Stimulated activated CD8-positive, alpha-beta memory T cell treated with anti-CD3 and anti-CD28 coated beads, Interleukin-15, amount 100 ng/mL, for 24 hours (primary cell): ENCODE data around the gene HSPA1L.

Experiments used
- DNase-seq: peaks from one replicate; pipeline ENCODE4 v3.0.0-alpha.2; 2020; ENCODE audit warnings: low read depth

The HSPA1L gene

DNA sequence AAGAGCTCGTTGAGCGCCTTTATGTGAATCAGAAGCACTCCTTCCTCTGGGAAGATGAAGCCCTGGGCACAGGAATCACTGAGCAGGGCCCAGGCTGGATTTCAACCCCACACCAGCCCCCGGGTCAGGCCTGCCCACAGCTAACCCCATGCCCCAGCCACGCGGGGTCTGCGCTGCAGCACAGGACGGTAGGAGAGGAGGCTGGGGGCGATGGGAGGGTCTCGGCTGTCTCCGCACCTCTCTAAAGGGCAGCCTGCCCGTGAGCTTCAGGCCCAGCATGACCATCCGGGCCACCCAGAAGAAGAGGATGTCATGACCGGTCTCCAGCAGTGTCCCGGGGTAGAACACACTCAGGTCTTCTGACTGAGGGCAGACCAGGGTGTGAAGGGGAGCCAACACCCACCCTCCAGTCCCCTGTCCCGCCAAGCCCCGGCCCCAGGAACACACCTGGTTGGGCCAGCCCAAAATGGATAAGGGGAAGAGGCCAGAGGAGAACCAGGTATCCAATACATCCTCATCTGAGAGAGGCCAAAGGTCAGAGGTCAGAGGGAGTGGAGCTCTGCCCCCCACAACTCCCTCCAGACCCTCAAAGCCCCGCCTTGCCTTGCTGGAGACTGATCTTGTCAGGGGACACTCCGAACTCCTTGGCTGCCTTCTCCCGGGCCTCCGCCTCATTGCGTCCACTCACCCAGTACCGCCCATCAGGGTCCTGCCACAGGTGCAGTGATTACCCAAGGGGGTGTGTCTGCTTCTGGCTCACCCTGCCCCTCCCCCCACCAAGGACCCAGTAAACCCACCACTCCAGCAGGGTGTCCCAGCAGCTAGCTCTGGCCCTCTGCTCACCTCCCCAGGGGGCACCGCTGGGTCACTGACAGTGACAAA lies 33.6 kb downstream of the HSPA1L start:
- DNase-seq, result no peak

DNA sequence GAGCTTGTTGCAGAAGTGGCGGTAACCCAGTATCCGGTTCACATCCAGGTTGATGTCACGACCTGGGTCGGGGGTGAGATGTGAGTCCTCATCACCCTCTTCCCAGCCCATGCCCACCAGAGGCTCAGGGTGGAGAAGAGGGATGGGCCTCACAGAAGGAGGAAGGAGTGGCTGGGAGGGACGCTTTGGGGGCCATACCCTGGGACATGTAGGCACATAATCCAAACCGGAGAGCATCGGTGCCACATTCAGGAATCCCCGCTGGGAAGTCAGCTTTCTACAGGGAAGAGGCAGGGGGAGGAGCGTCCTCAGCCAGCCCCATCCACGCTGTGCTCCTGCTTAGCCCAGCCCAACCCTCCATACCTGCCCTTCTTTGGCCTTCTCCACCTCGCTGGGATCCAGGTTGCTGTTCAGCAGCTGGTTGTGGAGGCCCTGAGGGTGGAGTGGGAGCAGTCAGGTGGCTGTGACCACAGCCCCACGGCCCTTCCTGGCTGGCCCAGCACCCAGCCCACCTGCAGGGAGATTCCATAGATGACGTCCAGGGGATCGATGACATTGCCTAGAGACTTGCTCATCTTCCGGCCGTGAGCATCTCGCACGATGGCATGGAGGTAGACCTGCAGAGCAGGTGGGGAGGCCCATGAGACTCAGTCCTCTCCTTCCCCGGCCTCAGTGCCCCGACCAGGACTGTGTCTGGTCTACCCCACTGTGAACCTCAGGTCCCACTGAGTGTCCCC lies 34.4 kb downstream of the HSPA1L start:
- no peak for DNase-seq

DNA sequence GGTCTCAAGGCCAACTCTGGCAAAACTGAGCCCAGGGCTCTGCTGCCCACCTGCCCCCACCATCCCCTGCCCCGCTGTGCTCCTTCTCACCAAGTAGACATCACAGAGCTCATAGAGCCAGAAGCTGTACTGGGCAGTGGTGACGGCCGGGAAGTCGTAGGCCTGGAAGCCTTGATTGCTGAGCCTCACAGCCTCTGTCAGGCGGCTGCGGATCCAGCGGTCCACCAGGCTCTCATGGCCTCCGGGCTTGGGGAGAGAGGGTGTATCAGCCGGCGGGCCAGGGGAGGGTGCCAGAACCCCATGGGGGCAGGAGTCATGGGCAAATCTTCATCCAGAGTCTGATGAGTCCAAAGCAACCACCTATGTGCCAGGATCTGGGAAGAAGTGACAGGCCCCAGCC lies 35.2 kb downstream of the HSPA1L start:
- no peak for DNase-seq

DNA sequence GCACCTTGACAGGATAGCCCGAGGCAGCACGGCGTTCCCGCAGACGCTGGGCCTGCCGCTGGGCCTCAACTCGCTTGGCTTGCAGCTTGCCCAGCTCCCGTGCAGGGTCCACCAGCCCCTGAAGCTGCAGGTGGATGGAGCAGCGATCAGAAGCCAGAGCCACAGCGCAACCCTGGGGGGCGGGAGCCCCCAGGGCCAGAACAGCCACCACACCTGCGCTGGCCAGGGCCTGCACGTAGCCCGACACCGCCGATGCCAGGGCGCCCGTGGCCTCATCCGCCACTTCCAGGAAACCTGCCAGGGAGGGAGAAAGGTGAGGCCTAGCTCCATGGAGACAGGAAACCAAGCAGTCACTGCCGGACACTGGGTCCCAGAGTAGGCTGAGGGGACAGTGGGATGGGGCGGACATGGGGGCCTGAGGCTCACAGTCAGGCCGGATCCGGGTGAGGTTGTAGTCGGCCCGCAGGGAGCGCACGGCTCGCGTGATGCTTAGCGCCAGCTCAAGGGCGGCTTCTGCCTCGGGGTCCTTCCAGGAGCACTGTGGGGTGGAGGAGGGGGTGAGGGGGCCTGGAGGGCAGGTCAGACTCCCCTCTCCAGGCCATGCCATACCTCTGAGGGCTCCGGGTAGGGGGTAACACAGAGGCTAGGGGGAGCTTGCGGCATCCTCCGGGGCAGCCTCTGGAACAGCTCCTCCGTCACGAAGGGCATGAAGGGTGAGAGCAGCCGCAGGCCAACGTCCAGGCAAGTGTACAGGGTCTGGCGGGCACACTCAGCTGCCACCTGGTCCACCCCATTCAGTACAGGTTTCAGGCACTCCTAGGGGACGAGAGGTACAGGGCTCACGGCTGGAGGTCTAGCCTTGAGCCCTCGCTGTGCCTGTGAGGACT lies 35.8 kb downstream of the HSPA1L start:
- no peak for DNase-seq

- no peak for DNase-seq
Observed at GRCh38 chr6:31778193-31778592, 36.9 kb downstream of the HSPA1L start.

DNA sequence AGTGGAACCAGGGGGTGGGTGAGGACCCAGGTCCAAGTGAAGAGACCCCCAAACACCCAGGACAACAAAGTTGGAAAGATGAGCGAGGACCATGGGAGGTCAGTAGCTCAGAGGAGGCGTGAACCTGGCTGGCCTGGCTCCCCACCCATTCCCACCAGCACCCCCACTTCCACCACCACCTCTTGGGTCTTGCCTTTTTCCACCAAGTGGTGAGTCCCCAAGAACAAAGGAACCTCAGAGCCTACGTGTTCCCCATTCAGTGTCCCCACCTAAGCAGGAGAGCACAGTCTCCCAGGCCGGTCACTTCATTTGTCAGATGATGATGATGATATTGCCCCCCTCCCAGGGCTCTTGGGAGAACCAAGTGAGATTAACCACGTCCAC lies 37.4 kb downstream of the HSPA1L start:
- no peak for DNase-seq

- peak; percentile 52 for DNase-seq
Observed at GRCh38 chr6:31776989-31777666, 38.0 kb downstream of the HSPA1L start, which contains the start of gene VWA7. Gene VWA7 (minus strand): TSS chr6:31777328. CDS start chr6:31776779, 549 bp downstream.

DNA sequence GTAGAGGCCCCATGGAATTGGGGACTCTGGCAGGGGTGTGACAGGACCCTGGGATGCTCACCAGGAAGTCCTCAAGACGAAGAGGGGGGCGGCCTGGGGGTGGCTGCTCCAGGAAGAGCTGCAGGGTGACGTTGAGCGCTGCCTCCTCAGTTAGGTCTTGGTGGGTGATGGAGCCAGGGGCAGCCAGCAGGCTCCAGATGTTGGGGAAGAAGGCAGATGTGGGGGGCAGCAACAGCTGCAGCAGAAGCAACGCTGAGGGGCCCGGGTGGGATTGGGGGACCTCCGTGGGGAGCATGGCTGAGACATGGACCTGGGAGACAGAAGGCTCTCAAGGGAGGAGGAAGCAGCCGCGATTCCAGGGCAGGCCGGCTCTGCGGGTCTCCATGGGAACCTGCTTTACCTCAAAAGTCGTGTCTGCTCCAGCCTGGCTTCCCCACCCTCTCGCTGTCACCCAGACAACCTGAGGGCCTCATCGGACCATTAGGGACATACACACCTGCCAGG lies 38.5 kb downstream of the HSPA1L start:
- no peak for DNase-seq

DNA sequence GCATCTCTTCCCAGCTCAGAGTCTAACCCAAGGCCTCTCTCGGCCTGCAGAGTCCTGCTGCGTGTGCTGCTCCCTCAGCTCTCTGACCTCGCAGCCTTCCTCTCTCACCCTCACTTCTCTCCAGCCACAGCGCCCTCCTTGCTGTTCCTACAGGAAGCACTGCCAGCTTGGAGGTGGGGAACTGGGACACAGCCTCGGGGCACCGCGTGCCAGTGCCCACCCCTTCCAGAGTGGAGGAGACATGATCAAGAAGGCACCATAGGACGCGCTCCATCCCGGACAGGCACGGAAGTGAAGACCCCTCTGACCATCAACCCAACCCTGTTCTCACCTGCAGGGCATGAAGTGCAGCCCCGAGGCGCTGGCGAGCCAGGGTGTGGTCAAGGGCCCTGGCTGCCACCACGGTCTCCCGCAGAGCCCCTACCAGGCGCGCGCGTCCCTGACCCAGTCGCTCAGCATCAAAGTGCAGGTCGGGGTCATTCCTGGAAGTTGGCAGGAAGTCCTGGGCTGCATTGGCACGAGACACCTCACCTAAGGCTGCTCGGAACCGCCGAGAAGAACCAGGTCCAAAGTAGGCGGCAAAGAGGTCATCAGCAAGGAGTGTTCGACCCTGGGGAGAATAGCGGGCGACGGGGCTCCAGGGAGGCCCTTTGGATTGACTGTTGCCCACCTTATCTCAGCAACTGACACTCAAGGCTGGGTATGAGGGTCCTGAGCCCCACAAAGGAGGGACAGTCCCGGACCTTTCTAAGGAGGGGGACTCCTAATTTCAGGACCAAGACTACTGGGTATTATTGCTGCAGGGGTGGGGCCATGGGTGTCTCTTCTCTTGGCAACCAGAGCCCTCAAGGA lies 39.2 kb downstream of the HSPA1L start:
- no peak for DNase-seq

GRCh38 chr6:31775184-31775583 lies 39.9 kb downstream of the HSPA1L start:
- no peak for DNase-seq

- no peak for DNase-seq
Observed at GRCh38 chr6:31771992-31772358, 43.1 kb downstream of the HSPA1L start.

GRCh38 chr6:31770860-31771259 lies 44.2 kb downstream of the HSPA1L start:
- no peak for DNase-seq

GRCh38 chr6:31769684-31770371 lies 45.3 kb downstream of the HSPA1L start:
- DNase-seq, result peak; percentile 54

- no peak for DNase-seq
Observed at GRCh38 chr6:31768363-31769257, 46.5 kb downstream of the HSPA1L start.

DNA sequence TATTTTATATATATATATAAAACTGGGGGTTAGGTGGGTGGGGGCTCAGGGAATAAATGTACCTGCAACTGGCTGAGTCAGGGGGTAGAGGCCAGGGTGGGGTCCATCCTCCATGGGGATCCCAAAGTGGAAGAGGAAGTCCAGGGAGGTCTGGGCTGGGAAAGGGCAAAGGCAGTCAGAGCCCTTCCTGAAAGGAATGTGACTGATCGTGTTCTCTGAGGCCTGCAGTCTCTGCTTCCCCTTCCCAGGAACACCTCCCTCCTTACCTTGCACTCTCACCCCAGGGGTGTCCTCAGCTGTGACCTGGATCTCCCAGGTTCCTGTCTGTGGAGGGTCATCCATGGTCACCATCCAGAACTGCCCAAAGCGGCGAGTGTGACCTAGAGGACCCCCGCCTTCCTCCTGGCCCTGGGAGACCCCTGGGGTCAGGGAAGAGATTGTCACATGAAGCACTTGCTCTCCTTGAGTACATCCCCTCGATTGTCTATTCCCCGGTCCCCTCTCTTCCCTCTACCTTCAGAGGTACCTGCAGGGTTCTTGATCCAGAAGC lies 47.9 kb downstream of the HSPA1L start:
- DNase-seq, result no peak

DNA sequence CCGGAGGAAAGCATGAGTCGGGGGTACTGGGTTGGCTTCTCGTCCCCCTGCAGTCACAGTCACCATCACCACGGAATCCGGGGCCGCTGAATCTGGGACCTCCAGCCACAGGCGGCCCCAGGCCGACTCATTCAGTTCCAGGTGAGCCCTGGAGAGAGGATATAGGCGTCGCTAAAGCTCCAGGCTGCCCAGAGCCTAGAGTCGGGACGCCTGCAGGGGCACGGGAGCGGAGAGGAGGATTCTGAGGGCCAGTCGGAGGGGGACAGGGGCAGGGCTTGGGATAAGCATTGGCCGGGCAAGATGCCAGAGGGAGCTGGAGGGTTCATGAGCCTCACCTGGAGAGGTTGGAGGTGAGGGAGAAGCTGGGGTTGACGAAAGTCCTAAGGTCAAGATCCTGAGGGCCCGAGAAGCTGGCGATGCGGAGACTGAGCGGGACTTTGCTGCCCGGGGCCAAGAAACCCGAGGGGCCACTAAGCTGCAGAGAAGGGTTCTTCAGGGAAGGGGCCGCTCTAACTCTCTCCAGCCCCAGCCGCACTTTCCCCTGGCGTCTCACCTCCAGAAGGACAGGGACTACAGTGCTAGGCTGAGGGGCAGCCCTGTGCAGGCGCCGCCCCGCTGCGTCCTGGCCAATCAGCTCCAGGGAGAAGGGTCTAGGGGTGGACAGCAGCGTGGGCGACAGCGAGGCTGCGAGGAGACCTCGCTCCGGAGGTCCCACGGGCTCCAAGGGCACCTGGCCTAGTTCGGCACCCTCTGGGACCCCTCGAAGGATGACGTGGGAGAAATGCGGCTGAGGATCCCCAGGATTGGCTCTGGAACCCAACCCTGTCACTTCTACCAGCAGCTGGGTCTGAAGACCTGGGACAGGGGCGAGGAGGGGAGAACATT lies 48.9 kb downstream of the HSPA1L start:
- no peak for DNase-seq

DNA sequence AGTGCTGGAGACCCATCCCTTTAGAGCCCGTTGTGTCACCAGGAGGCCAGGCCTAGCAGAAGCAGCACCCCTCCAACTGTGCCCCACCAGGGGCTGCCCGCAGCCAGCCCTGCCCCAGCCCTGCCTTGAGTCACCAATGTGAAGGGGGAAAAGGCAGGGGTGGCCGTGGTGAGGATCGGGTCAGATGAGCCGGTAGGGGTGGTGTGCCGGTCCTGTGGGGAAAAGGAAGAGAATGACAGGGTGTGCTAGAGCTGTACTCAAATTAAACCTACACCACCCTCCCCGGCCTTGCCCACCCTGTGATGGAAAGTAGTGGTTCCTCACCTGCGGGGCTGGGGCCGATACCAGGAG lies 49.5 kb downstream of the HSPA1L start:
- no peak for DNase-seq

DNA sequence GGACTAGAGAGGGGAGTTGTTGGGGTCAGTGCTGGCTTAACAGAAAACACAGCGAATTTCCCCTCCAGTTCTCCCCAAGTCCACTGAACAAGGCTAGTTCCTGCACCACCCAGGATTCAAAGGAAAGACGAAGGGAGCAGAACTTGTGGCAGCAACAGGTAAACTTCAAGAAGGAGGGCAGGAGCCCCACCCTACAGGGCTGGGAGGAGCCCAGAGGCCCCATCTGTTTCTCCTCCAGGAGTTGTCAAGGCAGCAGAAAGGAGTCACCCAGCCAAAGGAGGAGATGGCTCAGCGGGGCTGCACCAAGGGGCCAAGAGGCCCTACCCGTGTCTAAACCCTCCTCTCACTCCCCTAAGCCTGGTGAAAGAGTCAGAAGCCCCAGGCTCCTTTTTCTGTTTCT lies 50.9 kb downstream of the HSPA1L start:
- no peak for DNase-seq
